Measurements from ENCODE around the gene RNF103. TPM values are rescaled to one million over a fixed set of nuclear protein-coding genes. Genes with fewer than 3 reads are reported as not detected.

Gene RNF103
- total and polyA plus RNA-seq, 2 donors (not counting 1 experiment from before 2014, with no cell fraction given) = 20.3 to 20.9 TPM

DNA sequence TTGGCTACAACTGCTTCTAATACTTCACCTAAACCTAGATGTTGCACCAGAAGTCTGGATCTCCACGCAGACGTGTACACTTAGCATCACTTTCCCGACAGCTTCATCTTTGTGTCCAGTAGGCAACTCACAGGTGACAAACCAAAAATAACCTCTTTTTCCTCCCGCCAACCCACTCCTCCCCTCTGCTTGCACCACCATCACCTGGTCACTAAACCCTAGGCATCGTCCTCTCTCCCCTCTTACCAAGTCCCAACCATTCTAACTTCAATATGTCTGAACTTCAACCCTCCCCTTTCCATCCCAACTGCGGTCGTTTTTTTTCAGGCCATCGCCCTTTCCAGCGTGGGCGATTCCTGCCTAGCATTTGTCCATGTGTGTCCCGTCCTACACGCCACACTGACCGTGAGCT is 60.0 kb downstream of the RNF103 start:
- TF ChIP-seq, protein P1, sequence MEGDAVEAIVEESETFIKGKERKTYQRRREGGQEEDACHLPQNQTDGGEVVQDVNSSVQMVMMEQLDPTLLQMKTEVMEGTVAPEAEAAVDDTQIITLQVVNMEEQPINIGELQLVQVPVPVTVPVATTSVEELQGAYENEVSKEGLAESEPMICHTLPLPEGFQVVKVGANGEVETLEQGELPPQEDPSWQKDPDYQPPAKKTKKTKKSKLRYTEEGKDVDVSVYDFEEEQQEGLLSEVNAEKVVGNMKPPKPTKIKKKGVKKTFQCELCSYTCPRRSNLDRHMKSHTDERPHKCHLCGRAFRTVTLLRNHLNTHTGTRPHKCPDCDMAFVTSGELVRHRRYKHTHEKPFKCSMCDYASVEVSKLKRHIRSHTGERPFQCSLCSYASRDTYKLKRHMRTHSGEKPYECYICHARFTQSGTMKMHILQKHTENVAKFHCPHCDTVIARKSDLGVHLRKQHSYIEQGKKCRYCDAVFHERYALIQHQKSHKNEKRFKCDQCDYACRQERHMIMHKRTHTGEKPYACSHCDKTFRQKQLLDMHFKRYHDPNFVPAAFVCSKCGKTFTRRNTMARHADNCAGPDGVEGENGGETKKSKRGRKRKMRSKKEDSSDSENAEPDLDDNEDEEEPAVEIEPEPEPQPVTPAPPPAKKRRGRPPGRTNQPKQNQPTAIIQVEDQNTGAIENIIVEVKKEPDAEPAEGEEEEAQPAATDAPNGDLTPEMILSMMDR (conservative IDR thresholded peaks at IDR 0.05 in 1 of 2, IDR thresholded peaks at IDR 0.05 in 1 of 2; ENCODE audit: low read depth in 1 of 2, low read length in 2 of 2) = no peak
- TF ChIP-seq EZH2 (IDR thresholded peaks at IDR 0.05; ENCODE audit: low read length, missing control alignments) = no peak
- H3K9me3 ChIP-seq (ENCODE audit: control insufficient read depth, insufficient read depth, low read depth, low read length) = no peaks in the 10 kb centered on the region
- H3K36me3 ChIP-seq (ENCODE audit: control insufficient read depth, insufficient read depth, low read length) = no peaks in the 10 kb centered on the region
- no peaks in the 10 kb centered on the region for H4K20me1 ChIP-seq (ENCODE audit: control insufficient read depth, extremely low read depth, insufficient read depth, low read length)
- peaks cover 3% of the 10 kb centered on the region for H3K4me1 ChIP-seq (ENCODE audit: control insufficient read depth, extremely low read depth, insufficient read depth, low read length)
- H3K9ac ChIP-seq (ENCODE audit: insufficient read depth, low read length) = no peak overlapping the region
- H3K4me3 ChIP-seq (replicated peaks in 1 of 4; ENCODE audit: control extremely low read depth in 1 of 4, insufficient read depth in 1 of 4, low read depth in 3 of 4, low read length in 4 of 4) = peak overlapping the region in 3 of 4 experiments; percentile 1 to 81 (median 77)
- no peak for DNase-seq (ENCODE audit: low read depth in 2 of 2)
- no peaks in the 10 kb centered on the region for H3K27me3 ChIP-seq (ENCODE audit: control insufficient read depth, insufficient read depth, low read length)
- H3K4me2 ChIP-seq (ENCODE audit: extremely low read depth, insufficient read depth, low read length) = peak overlapping the region; percentile 68
- peaks cover 27% of the 10 kb centered on the region for H3K79me2 ChIP-seq (ENCODE audit: control insufficient read depth, insufficient read depth, low read length)
- peak overlapping the region; percentile 99 for H3K27ac ChIP-seq (ENCODE audit: insufficient read depth, low read length)
- peak overlapping the region; percentile 98 for H2AFZ ChIP-seq (ENCODE audit: low read length)

DNA sequence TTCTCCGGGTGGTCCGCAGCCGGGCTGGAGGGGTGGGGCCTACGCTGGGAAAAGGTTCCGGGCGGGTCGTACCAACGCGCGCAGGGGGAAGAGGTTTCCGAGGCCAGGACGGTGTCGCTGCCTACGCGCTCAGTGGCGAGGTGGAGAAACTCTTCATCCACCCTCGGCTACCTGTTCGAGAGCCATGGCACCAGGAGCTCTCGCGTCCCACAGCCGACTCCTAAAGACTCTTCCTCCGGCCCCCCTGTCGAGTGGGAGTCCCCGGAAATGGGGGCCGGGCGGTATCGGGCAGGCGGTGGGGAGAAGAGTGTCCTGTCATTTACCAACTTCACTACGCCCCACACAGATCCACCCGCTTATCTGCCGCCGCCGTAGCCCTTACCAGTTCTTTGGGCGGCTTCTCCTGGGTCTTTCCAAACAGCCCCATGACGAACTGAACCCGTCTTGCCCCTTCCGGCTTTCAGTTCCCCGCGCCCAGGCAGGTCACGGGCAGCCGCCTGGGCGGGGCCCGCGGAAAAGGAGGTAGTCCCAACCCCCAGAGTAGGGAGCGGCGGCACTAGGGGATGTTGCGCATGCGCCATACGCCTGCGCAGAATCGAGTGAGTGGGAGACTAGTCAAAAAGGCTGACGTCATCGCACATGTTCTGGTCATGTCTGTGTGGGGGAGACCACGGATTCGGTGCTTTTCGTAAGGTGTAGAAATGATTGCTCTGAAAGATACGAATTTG is 60.6 kb downstream of the RNF103 start, which contains the start of gene CHMP3:
Gene CHMP3 (minus strand): TSS at position 522 of the 728 bp plus-strand sequence. CDS start 95 bp downstream, at position 427.
- peaks cover 3% of the 10 kb centered on the region for H3K4me1 ChIP-seq (ENCODE audit: control insufficient read depth, extremely low read depth, insufficient read depth, low read length)
- peaks cover 27% of the 10 kb centered on the region for H3K79me2 ChIP-seq (ENCODE audit: control insufficient read depth, insufficient read depth, low read length)
- peak within 1 kb of the TSS; percentile 99 for H3K9ac ChIP-seq (ENCODE audit: insufficient read depth, low read length)
- peak within 1 kb of the TSS; percentile 98 for H2AFZ ChIP-seq (ENCODE audit: low read length)
- no peaks in the 10 kb centered on the region for H3K9me3 ChIP-seq (ENCODE audit: control insufficient read depth, insufficient read depth, low read depth, low read length)
- TF ChIP-seq EZH2 (IDR thresholded peaks at IDR 0.05; ENCODE audit: low read length, missing control alignments) = no peak
- TF ChIP-seq, protein P1 (conservative IDR thresholded peaks at IDR 0.05 in 1 of 2, IDR thresholded peaks at IDR 0.05 in 1 of 2; ENCODE audit: low read depth in 1 of 2, low read length in 2 of 2) = no peak
- no peaks in the 10 kb centered on the region for H3K27me3 ChIP-seq (ENCODE audit: control insufficient read depth, insufficient read depth, low read length)
- H3K4me3 ChIP-seq (replicated peaks in 1 of 4; ENCODE audit: control extremely low read depth in 1 of 4, insufficient read depth in 1 of 4, low read depth in 3 of 4, low read length in 4 of 4) = peak within 1 kb of the TSS; percentile 75 to 81 (median 78)
- no peaks in the 10 kb centered on the region for H3K36me3 ChIP-seq (ENCODE audit: control insufficient read depth, insufficient read depth, low read length)
- H4K20me1 ChIP-seq (ENCODE audit: control insufficient read depth, extremely low read depth, insufficient read depth, low read length) = no peaks in the 10 kb centered on the region
- peak within 1 kb of the TSS; percentile 86 for H3K4me2 ChIP-seq (ENCODE audit: extremely low read depth, insufficient read depth, low read length)
- H3K27ac ChIP-seq (ENCODE audit: insufficient read depth, low read length) = peak within 1 kb of the TSS; percentile 99
- peak; percentile 93 to 97 for DNase-seq (ENCODE audit: low read depth in 2 of 2)

DNA sequence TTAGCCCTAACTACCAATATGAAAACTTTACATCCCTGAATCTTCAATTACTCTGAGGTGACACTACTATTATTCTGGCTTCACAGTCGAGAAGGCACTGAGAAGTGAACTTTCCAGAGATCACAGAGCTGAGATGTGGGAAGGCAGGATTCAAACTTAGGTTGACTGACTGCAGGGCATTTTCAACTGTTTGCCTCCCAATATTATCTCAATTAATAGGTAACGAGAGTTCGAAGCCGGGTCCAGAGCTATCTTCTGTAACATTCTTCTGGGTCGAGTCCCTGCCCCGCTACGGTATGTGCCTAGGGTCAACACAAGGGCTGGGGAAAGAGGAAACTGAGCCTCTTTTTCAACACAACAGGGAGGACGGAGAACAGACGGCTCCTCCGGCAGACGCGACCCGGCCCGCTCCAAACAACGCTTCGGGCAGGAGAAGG is 61.2 kb downstream of the RNF103 start:
- peak overlapping the region; percentile 99 for H3K9ac ChIP-seq (ENCODE audit: insufficient read depth, low read length)
- H3K9me3 ChIP-seq (ENCODE audit: control insufficient read depth, insufficient read depth, low read depth, low read length) = no peaks in the 10 kb centered on the region
- H3K4me2 ChIP-seq (ENCODE audit: extremely low read depth, insufficient read depth, low read length) = peak overlapping the region; percentile 86
- no peak for DNase-seq (ENCODE audit: low read depth in 2 of 2)
- H3K27me3 ChIP-seq (ENCODE audit: control insufficient read depth, insufficient read depth, low read length) = no peaks in the 10 kb centered on the region
- H4K20me1 ChIP-seq (ENCODE audit: control insufficient read depth, extremely low read depth, insufficient read depth, low read length) = no peaks in the 10 kb centered on the region
- peak overlapping the region; percentile 99 for H3K27ac ChIP-seq (ENCODE audit: insufficient read depth, low read length)
- no peaks in the 10 kb centered on the region for H3K36me3 ChIP-seq (ENCODE audit: control insufficient read depth, insufficient read depth, low read length)
- H3K79me2 ChIP-seq (ENCODE audit: control insufficient read depth, insufficient read depth, low read length) = peaks cover 33% of the 10 kb centered on the region
- peaks cover 3% of the 10 kb centered on the region for H3K4me1 ChIP-seq (ENCODE audit: control insufficient read depth, extremely low read depth, insufficient read depth, low read length)
- peak overlapping the region; percentile 84 for H2AFZ ChIP-seq (ENCODE audit: low read length)
- no peak for TF ChIP-seq EZH2 (IDR thresholded peaks at IDR 0.05; ENCODE audit: low read length, missing control alignments)
- TF ChIP-seq, protein P1 (conservative IDR thresholded peaks at IDR 0.05 in 1 of 2, IDR thresholded peaks at IDR 0.05 in 1 of 2; ENCODE audit: low read depth in 1 of 2, low read length in 2 of 2) = no peak
- peak overlapping the region; percentile 75 to 81 (median 78) for H3K4me3 ChIP-seq (replicated peaks in 1 of 4; ENCODE audit: control extremely low read depth in 1 of 4, insufficient read depth in 1 of 4, low read depth in 3 of 4, low read length in 4 of 4)

Data from fibroblast of lung (primary cell).